Erythroblast (primary cell): ENCODE results near the gene MAG.

ENCODE experiments used
- DNase-seq, 2 experiments: peaks; one replicate each; lab custom pipeline; 2025; lab: John Stamatoyannopoulos, UW
- GATA1 ChIP-seq: IDR thresholded peaks from 2 replicates; pipeline ENCODE4 v1.6.1; 2011; ENCODE audit warnings: low read depth, mild to moderate bottlenecking, control low read depth, low read length, moderate library complexity
- POLR2A ChIP-seq: IDR thresholded peaks from 2 replicates; pipeline ENCODE4 v1.6.1; 2011; ENCODE audit warnings: mild to moderate bottlenecking, low read length

MAG gene

DNA sequence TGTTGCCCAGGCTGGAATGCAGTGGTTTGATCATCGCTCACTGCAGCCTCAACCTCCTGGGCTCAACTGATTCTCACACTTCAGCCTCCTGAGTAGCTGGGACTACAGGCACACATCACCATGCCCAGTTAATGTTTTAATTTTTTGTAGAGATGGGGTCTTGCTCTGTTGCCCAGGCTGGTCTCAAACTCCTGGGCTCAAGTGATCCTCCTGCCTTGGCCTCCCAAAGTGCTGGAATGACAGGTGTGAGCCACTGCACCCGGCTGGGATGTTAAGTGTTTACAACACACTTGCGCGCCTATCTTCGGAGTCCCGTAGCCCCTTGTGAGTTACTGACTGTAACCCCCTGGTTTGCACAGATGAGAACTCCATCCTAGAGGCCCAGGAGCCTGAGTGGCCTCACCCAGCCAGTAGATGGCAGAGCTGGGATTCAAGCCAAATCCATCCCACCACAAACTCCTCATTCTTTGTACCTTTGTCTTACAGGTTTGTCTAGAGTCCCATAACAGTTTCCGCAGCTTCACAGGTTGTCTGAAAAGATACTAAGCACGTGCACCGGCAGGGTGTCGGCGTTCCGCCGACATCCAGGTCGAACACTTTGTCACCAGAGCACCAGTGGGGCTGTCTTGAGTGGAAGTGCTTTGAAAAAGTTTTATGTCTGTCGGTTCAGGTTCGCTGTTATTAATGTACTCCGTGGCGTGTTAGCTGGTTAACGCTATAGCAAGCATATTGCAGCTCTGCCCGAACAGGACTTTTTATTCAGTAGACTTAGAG, 14.7 kb downstream of the MAG start:
- TF ChIP-seq GATA1, result no peak

GRCh38 chr19:35307931-35308330, 16.0 kb downstream of the MAG start:
- TF ChIP-seq GATA1 (no peak), POLR2A (no peak)
- DNase-seq, result no peak

More for the DNA sequence above, 14.7 kb downstream of the MAG start:
- DNase-seq, result no peak

DNA sequence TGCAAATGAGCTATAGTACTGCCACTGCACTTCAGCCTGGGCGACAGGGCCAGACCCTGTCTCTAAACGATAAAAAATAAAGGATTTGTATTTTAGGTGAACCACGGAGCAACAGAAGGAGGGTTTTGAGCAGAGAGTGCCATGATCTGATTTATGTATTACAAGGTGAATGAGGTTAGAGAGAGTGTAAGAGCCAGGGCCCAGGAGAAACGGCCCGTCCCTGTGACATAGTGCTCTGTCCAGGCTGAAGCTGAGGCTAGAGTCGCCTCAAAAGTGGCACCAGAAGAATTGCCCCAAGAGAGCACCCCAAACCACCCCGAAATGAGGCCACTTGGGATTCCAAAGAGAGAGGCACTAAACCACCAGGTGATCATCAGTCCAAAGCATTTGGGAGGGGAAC, 16.9 kb downstream of the MAG start:
- no peak for DNase-seq
- no peak for TF ChIP-seq POLR2A
- TF ChIP-seq GATA1, result no peak

- DNase-seq, result no peak
- TF ChIP-seq GATA1 (no peak), POLR2A (no peak)
Measured at GRCh38 chr19:35309481-35310279, 17.7 kb downstream of the MAG start.

GRCh38 chr19:35310331-35310730, 18.4 kb downstream of the MAG start:
- no peak for DNase-seq
- TF ChIP-seq POLR2A (no peak), GATA1 (no peak)

GRCh38 chr19:35310811-35311465, 19.0 kb downstream of the MAG start:
- no peak for DNase-seq
- TF ChIP-seq POLR2A (no peak), GATA1 (no peak)

DNA sequence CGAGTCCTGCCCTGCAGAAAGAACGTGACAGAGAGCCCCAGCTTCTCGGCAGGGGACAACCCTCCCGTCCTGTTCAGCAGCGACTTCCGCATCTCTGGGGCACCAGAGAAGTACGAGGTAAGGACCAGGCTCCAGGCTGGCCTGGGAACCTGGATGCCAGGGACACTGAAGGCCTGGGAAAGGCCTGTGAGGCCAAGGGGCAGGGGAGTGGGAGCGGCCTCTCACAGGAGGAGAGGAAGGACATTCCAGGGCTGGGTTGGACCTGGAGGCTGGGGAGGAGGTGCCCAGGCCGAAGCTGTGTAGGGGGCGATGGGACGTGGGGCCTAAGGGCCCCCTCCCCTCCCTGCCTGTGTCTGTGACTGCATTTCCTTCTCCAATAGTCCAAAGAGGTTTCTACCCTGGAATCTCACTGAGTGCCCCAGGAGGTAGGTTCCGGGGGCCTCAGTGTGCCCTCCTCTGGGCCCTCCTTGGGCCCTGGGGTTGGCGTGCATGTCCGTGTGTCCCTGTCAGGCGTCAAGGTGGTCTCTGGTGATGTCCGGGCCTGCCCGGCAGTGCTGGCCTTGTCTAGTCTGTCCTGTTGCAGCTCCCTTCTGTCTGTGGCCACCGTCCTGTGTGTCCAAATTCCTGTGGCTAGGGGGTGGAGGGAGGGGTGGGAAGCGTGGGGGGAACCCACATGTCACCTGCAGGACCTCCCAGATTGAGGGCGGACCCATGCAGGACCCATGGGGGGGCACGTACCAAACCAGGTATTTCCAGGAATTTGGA, 20.1 kb downstream of the MAG start:
- DNase-seq, result no peak
- TF ChIP-seq POLR2A, result no peak
- TF ChIP-seq GATA1, result no peak

GRCh38 chr19:35313587-35313986, 21.6 kb downstream of the MAG start:
- DNase-seq, result no peak
- no peak for TF ChIP-seq GATA1
- no peak for TF ChIP-seq POLR2A

DNA sequence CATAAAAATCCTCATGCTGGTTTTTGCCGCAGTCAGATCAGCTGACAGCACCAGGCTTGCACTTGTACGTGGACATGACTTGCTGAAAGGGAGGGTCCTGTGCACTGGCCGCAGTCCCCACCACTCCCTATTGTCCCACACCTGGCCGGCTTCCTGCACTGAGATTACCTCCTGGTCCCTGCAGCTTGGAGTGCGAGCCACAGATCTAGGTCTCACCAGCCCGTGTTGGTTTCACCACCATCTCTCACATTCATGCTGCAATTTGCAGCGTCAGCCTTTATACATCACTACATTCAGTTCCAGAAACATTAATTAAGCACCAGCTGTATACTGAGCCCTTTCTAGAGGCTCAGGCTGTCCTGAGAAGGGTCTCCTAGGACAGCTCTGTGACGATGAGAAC, 22.1 kb downstream of the MAG start:
- no peak for TF ChIP-seq GATA1
- no peak for TF ChIP-seq POLR2A
- DNase-seq, result no peak

DNA sequence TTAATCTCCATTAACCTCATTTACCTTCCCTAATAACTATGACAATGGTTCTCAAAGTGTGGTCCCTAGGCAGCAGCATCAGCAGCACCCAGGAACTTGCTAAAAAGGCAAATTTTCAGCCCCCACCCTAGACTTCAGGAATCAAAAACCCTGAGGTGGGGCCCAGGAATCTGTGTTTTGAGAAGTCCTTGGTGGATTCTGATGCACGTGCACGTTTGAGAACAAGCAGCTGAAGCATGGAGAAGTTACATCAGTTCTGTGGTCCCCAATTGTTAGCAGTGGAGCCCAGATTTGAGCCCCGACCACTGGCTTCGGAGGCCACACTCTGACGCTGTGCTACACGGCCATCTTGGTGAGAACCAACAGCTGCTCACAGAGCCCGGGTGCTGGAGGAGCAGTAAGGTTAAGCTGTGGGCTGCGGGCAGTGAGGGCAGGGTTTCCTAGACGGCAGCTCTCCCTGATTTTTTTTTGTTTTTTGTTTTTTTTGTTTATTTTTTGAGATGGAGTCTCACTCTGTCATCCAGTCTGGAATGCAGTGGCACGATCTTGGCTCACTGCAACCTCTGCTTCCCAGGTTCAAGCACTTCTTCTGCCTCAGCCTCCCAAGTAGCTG, 23.0 kb downstream of the MAG start:
- DNase-seq, result no peak
- no peak for TF ChIP-seq GATA1
- no peak for TF ChIP-seq POLR2A

- DNase-seq, result no peak
- TF ChIP-seq POLR2A (no peak), GATA1 (no peak)
Measured at GRCh38 chr19:35315883-35316282, 23.9 kb downstream of the MAG start.

GRCh38 chr19:35316560-35316959, 24.6 kb downstream of the MAG start:
- TF ChIP-seq POLR2A (no peak), GATA1 (no peak)

More at GRCh38 chr19:35316560-35316959, 24.6 kb downstream of the MAG start:
- no peak for DNase-seq
